ENCODE data around the gene C3orf62.

Gene C3orf62

GRCh38 chr3:49276475-49277382, at the start of gene C3orf62:
Gene C3orf62 (minus strand): TSS chr3:49277232. CDS start chr3:49276872, 360 bp downstream.
- TF ChIP-seq CTCF (conservative IDR thresholded peaks at IDR 0.05): no peak
- peak within 1 kb of the TSS; percentile 81 for H3K27ac ChIP-seq

- no peak overlapping the region for H3K27ac ChIP-seq
Measured at GRCh38 chr3:49324768-49325167, 47.7 kb upstream of the C3orf62 start.

GRCh38 chr3:49316696-49317457, 39.8 kb upstream of the C3orf62 start:
- no peak for TF ChIP-seq CTCF (conservative IDR thresholded peaks at IDR 0.05)

More at GRCh38 chr3:49324768-49325167, 47.7 kb upstream of the C3orf62 start:
- TF ChIP-seq CTCF (conservative IDR thresholded peaks at IDR 0.05): no peak

DNA sequence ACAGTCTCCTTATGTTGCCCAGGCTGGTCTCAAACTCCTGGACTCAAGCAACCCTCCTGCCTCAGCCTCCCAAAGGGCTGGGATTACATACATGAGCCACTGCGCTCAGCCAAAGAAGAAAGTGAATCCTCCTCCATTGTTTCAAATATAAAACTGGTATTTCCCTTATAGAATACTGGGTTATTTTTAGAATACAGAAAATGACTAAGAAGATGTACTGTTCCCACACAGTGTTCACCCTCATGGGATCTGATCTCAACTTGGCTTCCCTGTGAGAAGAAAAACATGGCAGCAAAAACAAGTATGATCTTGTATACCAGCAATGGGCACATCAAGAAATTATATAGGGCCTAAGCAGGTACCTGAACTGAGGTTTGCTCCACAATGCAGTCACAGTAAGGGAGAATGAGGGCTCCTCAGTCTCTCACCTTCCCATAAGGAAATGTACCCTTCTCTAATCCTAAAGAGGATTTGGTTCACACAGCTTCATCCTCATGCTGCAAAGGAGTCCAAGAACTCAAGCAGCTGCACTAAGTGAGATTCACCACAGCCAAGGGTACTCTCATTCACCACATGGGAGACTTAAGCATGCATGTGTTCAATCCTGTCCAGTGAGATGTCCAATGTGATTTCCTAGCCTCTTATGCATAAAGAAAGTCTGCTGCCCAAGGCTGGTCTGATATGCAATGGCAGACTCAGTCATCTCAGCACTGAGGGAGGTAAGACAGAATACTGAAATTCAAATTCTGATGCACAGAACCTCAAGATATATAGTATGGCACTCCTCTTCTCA, 37.1 kb upstream of the C3orf62 start:
- TF ChIP-seq CTCF (conservative IDR thresholded peaks at IDR 0.05): no peak
- no peak overlapping the region for H3K27ac ChIP-seq

More at GRCh38 chr3:49316696-49317457, 39.8 kb upstream of the C3orf62 start:
- H3K27ac ChIP-seq: no peak overlapping the region

GRCh38 chr3:49311283-49311682, 34.3 kb upstream of the C3orf62 start:
- H3K27ac ChIP-seq: no peak overlapping the region
- TF ChIP-seq CTCF (conservative IDR thresholded peaks at IDR 0.05): no peak

DNA sequence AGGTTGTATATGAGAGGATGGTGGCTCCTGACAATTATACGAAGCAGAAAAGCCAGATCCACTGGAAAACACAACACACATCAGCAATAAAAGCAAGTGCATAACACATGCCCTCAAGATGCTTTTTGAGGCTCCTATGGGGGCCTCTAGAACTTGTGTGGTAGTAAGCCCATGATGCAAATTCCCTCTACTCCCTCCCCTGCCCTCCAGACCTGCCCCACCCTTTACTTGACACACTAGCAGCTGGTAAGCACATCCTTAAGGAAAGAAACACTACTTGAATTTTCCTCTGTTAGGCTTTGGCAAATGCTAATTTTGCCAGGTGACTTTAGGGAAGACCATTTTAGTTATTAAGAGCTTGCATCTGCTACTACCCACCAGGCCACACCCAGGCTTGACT, 33.6 kb upstream of the C3orf62 start:
- no peak overlapping the region for H3K27ac ChIP-seq
- TF ChIP-seq CTCF (conservative IDR thresholded peaks at IDR 0.05): no peak
